GM19035 (cell line): ENCODE results near the gene LCN6.
A peak's percentile ranks its signal among the peaks of the same experiment; 100 is the strongest.
"Not testable (repeated sequence)": the region's sequence is repeated elsewhere in the genome, so short reads cannot be mapped to it uniquely, and the experiment has no call there.

ENCODE experiments used
- ATAC-seq: cut with Tn5 transposase; IDR thresholded peaks from one replicate; pipeline ENCODE4 v1.9.1; 2021; ENCODE audit not compliant: unreplicated experiment

LCN6 gene

GRCh38 chr9:136748201-136748600, at the start of gene LCN6:
Gene LCN6 (minus strand): TSS chr9:136748525. CDS start chr9:136748483, 42 bp downstream.
- no peak for ATAC-seq

GRCh38 chr9:136796775-136797347, 48.5 kb upstream of the LCN6 start:
- ATAC-seq, result not testable (repeated sequence)

GRCh38 chr9:136796238-136796774, 48.0 kb upstream of the LCN6 start, which contains the start of gene CCDC183:
Gene CCDC183 (plus strand): TSS chr9:136796338. CDS start chr9:136796398, 60 bp downstream.
- ATAC-seq, result no peak

GRCh38 chr9:136795000-136795348, 46.6 kb upstream of the LCN6 start:
- ATAC-seq, result no peak

DNA sequence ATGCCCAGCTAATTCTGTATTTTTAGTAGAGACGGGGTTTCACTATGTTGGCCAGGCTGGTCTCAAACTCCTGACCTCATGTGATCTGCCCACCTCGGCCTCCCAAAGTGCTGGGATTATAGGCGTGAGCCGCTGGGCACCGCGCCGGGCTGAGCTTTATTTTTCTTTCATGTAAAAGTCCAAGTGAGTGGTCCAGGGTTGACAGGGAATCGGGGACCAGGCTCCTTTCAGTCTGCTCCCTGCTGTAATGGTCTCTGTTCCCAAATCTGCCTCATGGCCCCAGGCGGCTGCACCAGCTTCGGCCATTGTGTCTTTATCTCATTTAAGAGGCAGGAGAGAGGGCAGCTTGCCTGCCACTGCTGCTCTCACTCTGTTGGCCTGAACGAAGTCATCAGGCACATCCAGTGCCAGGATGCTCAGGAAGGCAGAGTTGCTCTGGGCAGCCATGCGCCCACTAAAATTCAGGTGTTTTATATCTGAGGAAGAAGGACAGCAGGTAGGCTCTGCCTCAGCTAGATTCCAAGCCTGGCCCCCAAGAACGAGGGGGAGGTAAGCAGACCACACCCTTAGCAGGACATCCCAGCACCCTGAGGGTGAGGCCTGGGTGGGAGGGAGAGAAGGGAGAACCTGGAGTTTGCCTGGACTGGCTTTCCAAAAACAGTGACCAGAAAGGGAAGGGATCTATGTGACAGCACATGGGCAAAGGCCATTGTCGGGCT, 46.1 kb upstream of the LCN6 start:
- no peak for ATAC-seq

- no peak for ATAC-seq
These were observed 45.0 kb upstream of the LCN6 start for GRCh38 chr9:136793086-136793946.

DNA sequence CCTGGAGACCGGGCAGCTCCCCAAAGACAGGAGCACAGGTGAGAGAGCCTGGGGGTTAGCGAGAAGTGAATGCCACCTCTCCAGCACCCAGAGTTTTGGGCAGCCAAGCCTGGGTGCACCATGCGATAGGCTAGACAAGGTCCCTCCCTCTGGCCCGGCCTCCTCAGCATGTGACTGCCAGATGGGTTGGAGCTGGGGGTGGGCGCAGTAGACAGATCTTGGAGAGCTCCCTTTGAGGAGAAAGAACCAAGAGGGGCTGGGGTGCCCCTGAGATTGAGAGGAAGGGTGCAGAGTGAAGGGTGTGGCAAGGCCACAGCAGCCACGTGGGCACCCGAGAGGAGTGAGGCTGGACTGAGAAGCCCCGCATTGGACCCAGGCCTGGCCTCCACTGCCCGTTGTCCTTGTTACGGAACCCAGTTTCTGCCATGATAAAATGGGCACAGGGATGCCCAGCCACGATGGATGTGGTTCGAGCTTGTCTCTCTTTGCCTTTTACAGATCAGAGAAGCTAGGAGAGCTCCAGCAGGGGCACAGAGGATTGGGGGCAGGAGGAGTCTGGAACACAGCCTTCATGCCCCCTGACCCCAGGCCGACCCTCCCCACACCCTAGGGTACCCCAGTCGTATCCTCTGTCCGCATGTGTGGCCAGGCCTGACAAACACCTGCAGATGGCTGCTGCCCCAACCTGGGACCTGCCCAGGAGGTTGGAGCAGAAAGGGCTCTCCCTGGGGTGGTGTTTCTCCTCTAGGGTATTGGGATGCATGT, 44.2 kb upstream of the LCN6 start:
- no peak for ATAC-seq

DNA sequence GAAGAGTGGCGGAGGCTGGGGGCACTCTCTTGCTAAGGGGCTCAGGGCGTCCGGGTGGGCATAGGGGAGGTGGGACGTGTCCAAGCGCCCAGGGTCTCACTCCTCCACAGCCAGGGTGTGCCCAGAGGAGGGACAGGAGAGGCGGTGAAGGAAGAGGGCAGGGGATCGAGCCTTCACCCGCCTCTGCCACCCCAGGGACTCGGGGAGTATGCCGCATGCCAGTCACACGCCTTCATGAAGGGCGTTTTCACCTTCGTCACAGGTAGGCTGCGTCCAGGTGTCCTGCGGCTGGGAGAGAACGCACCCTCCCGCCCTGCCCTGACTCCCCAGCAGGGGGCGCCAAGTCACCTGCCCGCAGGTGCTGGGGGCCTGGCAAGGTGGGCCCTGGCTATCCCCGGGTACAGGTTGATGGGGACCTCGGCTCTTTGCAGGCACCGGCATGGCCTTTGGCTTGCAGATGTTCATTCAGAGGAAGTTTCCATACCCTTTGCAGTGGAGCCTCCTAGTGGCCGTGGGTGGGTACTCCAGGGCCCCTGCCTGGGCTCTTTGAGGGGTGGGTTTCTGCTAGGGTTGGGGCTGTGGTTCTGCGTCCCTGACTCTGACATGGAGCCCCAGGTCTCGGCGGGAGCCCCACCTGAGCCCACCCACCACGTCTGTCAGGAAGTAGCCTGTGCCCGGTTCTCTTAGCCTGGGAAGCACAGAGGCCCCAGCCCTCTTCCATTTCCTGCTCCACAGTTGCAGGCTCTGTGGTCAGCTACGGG, 43.4 kb upstream of the LCN6 start:
- peak; percentile 15 for ATAC-seq

GRCh38 chr9:136790640-136791515, 42.6 kb upstream of the LCN6 start, which contains the start of gene TMEM141:
Gene TMEM141 (plus strand): TSS chr9:136791344. CDS start chr9:136791371, 27 bp downstream.
- ATAC-seq, result peak; percentile 82

- no peak for ATAC-seq
These were observed 41.2 kb upstream of the LCN6 start for GRCh38 chr9:136789523-136789937.

GRCh38 chr9:136788644-136789522, 40.6 kb upstream of the LCN6 start:
- not testable (repeated sequence) for ATAC-seq

DNA sequence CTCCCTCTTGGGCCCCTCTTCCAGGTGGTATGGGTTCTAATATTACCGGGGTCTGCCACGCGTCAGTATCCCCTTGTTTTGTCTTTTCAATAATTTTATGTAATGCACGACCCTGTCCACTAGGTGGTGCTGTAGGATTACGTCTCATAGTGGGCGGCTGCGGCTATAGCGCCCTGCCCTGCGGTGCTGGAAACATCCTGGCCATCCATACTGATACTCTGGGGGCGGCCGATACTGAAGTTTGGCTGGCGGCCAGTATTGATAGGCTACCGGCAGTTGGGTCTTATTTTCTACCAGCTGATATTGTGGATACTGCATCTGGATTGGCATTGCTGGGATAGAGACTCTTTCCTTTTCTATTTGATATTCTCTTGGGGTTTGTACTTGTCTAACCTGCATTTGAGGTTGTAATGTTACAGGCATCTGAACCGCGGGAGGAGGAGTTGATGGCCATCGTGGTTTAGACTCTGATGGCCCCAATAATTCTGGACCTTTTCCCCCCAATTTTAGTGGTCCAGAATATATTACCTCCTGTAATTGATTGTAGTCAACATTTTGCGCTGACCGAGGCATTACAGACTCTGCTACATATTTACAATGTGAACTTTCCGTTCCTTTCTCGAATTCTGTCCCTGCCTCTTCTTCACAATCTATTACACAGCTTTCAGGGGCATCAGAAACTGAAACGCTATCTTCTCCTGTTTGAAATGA, 39.5 kb upstream of the LCN6 start:
- ATAC-seq, result no peak

DNA sequence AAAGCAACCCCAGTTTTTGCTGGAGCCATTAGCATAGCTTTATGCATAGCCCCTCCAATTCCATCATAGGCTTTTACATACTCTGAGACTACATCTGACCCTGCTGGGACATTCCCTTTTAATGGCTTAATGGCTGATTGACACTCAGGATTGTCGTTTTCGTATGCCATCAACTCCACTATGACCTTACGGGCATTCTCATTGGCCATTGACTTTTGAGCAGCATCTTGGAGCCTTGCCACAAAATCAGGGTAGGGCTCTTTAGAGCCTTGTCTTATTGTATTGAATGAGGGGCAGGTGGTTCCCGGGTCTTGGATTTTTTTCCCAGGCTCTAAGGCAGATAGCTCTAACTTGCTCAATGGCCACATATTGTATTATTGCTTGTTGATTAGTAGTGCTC, 38.7 kb upstream of the LCN6 start:
- not testable (repeated sequence) for ATAC-seq

DNA sequence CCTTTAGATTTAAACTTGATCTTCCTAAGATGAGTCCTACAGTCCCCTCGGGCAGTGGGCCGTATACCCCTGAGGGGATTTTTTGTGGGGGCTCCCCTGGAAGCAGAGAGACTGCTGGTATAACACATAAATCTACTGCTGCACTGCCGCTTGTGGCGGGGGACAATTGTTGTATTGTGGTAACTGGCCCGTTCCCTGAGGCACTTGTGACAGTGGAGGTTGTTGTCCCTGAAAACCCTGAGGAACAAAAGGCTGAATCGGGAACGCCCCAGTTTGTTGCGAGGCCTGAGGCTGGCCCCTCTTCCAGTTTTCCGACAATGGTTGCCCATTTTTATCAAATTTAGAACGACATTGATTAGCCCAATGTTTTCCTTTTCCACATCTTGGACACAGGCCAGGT, 38.1 kb upstream of the LCN6 start:
- no peak for ATAC-seq

DNA sequence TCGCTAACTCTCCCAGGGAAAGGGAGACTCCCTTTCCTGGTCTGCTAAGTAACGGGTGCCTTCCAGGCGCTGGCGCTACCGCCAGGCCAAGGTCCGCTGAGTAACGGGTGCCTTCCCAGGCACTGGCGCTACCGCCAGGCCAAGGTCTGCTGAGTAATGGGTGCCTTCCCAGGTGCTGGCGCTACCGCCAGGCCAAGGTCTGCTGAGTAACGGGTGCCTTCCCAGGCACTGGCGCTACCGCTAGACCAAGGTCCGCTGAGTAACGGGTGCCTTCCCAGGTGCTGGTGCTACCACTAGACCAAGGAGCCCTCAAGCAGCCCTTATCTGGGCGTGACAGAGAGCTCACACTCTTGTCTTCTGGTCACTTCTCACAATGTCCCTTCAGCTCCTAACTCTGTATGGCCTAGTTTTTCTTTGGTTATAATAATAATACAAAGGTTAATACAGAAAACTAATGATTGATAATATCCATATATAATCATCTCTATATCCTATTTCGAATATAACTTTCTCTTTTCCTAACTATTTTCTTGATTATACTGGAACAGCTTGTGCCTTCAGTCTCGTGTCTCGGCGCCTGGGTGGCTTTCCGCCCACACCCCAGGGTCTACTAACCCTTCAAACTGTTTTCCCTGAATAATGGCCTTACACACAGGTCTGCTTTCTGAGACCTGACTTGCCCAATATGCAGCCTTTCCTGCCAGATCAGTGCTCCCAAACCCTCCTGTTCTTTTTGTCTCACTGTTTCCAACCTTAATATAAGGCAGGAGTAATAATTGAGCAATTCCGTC, 37.4 kb upstream of the LCN6 start:
- not testable (repeated sequence) for ATAC-seq

GRCh38 chr9:136784997-136785361, 36.7 kb upstream of the LCN6 start:
- no peak for ATAC-seq
